Stimulated activated CD4-positive, alpha-beta T cell treated with anti-CD3 and anti-CD28 coated beads, Interleukin-4, amount 100 ng/mL, for 1 hour (primary cell): ENCODE results near the gene SIN3B.
"Not testable (repeated sequence)": the region's sequence is repeated elsewhere in the genome, so short reads cannot be mapped to it uniquely, and the experiment has no call there.

Experiments
- DNase-seq: peaks from one replicate; pipeline ENCODE4 v3.0.0-alpha.2; 2020

SIN3B gene

GRCh38 chr19:16868423-16869130 is 39.4 kb downstream of the SIN3B start:
- DNase-seq = no peak

GRCh38 chr19:16869331-16869972 is 40.3 kb downstream of the SIN3B start:
- no peak for DNase-seq

GRCh38 chr19:16871871-16872270 is 42.7 kb downstream of the SIN3B start:
- DNase-seq = no peak

GRCh38 chr19:16872728-16873127 is 43.5 kb downstream of the SIN3B start:
- DNase-seq = no peak

- no peak for DNase-seq
Measured at GRCh38 chr19:16873594-16873993, 44.4 kb downstream of the SIN3B start.

- no peak for DNase-seq
Measured at GRCh38 chr19:16874250-16874977, 45.2 kb downstream of the SIN3B start.

- not testable (repeated sequence) for DNase-seq
Measured at GRCh38 chr19:16874978-16875299, 45.7 kb downstream of the SIN3B start.

- no peak for DNase-seq
Measured at GRCh38 chr19:16875584-16876555, 46.7 kb downstream of the SIN3B start.

GRCh38 chr19:16876904-16877361 is 47.7 kb downstream of the SIN3B start:
- DNase-seq = no peak

- no peak for DNase-seq
Measured at GRCh38 chr19:16877581-16877980, 48.4 kb downstream of the SIN3B start.

GRCh38 chr19:16878181-16878965 is 49.2 kb downstream of the SIN3B start:
- no peak for DNase-seq

GRCh38 chr19:16880884-16881554 is 51.8 kb downstream of the SIN3B start:
- DNase-seq = no peak

GRCh38 chr19:16882146-16882545 is 52.9 kb downstream of the SIN3B start:
- DNase-seq = no peak

GRCh38 chr19:16883522-16883921 is 54.3 kb downstream of the SIN3B start:
- no peak for DNase-seq

GRCh38 chr19:16885166-16885565 is 56.0 kb downstream of the SIN3B start:
- no peak for DNase-seq

GRCh38 chr19:16886305-16886880 is 57.2 kb downstream of the SIN3B start:
- no peak for DNase-seq

GRCh38 chr19:16887353-16888265 is 58.4 kb downstream of the SIN3B start:
- no peak for DNase-seq

GRCh38 chr19:16888629-16889365 is 59.6 kb downstream of the SIN3B start, which contains the start of gene F2RL3:
Gene F2RL3 (plus strand): TSS chr19:16888999. CDS start chr19:16889190, 191 bp downstream.
- DNase-seq = no peak

GRCh38 chr19:16889366-16889882 is 60.2 kb downstream of the SIN3B start:
- no peak for DNase-seq
